Glutamatergic neuron (in vitro differentiated cells): ENCODE data around the gene NAV3. TPM values are rescaled to one million over a fixed set of nuclear protein-coding genes. Genes with fewer than 3 reads are reported as not detected.

Source experiments
- DNase-seq: peaks from one replicate; pipeline ENCODE4 v3.0.0; 2022
- H3K27ac Mint-ChIP-seq: one replicate; pipeline ENCODE4 v1.8.0; 2020; ENCODE audit warnings: mild to moderate bottlenecking, mixed read lengths, inconsistent platforms; ENCODE audit not compliant: unreplicated experiment
- H3K27me3 Mint-ChIP-seq: one replicate; pipeline ENCODE4 v1.8.0; 2020; ENCODE audit warnings: mild to moderate bottlenecking, moderate library complexity, mixed read lengths, inconsistent platforms; ENCODE audit not compliant: unreplicated experiment
- H3K36me3 Mint-ChIP-seq: one replicate; pipeline ENCODE4 v1.8.0; 2020; ENCODE audit warnings: mild to moderate bottlenecking, mixed read lengths, inconsistent platforms; ENCODE audit not compliant: unreplicated experiment
- H3K4me1 Mint-ChIP-seq: one replicate; pipeline ENCODE4 v1.8.0; 2020; ENCODE audit warnings: mild to moderate bottlenecking, low read depth, mixed read lengths, inconsistent platforms; ENCODE audit not compliant: unreplicated experiment
- H3K4me3 Mint-ChIP-seq: one replicate; pipeline ENCODE4 v1.8.0; 2020; ENCODE audit warnings: mild to moderate bottlenecking, mixed read lengths, inconsistent platforms; ENCODE audit not compliant: unreplicated experiment
- H3K9me3 Mint-ChIP-seq: one replicate; pipeline ENCODE4 v1.8.0; 2020; ENCODE audit warnings: mild to moderate bottlenecking, moderate library complexity, mixed read lengths, inconsistent platforms; ENCODE audit not compliant: unreplicated experiment
- total RNA-seq: library from RNA; stranded (reverse); fragmentation: NEBNext Ultra II Directional; extraction: Animal tissue kit (Norgen Biotek cat#: 25700); gene quantifications from one replicate; pipeline ENCODE4 v1.2.1, GENCODE V29; 2021; ENCODE audit not compliant: unreplicated experiment
- TF ChIP-seq, protein P1 (sequence below): fragments of 200-600 bp; sonication (generic); IDR thresholded peaks from one replicate; pipeline ENCODE4 v1.5.0; 2021; ENCODE audit not compliant: partially characterized antibody, unreplicated experiment

Gene NAV3
- total RNA-seq, 1 donor from 2014 or later, result 13.6 TPM

DNA sequence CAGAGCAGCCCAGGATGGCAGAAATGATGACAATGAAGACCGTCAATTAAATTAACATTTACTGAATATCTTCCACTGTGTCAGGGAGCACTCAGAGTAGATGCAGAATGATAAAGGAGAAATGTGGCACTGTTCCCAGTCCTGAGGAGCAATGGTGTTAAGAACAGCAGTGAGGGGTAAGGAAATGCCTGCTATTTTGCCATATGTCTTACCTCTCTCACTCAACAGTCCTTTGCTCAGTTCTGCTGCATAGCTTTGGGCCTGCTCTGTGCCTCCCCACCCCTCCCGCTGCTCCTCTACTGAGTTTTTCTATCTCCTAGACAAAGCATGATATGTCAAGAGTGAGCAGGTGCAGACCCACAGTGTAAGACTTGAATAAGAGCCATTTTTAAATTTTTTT, 318.8 kb downstream of the NAV3 start:
- TF ChIP-seq, protein P1, sequence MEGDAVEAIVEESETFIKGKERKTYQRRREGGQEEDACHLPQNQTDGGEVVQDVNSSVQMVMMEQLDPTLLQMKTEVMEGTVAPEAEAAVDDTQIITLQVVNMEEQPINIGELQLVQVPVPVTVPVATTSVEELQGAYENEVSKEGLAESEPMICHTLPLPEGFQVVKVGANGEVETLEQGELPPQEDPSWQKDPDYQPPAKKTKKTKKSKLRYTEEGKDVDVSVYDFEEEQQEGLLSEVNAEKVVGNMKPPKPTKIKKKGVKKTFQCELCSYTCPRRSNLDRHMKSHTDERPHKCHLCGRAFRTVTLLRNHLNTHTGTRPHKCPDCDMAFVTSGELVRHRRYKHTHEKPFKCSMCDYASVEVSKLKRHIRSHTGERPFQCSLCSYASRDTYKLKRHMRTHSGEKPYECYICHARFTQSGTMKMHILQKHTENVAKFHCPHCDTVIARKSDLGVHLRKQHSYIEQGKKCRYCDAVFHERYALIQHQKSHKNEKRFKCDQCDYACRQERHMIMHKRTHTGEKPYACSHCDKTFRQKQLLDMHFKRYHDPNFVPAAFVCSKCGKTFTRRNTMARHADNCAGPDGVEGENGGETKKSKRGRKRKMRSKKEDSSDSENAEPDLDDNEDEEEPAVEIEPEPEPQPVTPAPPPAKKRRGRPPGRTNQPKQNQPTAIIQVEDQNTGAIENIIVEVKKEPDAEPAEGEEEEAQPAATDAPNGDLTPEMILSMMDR, result no peak
- H3K4me3 Mint-ChIP-seq, result no peak overlapping the region
- H3K27me3 Mint-ChIP-seq, result peaks cover 2% of the 10 kb centered on the region
- H3K36me3 Mint-ChIP-seq, result no peaks in the 10 kb centered on the region
- no peak for DNase-seq
- peak overlapping the region; percentile 72 for H3K27ac Mint-ChIP-seq
- no peaks in the 10 kb centered on the region for H3K9me3 Mint-ChIP-seq
- H3K4me1 Mint-ChIP-seq, result peaks cover 17% of the 10 kb centered on the region

DNA sequence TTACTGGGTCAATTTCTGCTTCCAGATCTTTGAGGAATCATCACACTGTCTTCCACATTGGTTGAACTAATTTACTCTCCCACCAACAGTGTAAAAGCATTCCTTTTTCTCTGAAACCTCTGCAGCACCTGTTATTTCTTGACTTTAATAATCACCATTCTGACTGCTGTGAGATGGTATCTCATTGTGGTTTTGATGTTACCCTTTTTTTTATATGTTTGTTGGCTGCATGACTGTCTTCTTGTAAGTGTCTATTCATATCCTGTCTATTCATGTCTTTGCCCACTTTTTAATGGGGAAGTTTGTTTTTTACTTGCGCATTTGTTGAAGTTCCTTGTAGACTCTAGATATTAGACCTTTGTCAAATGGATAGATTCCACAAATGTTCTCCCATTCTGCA, 324.9 kb downstream of the NAV3 start:
- no peak overlapping the region for H3K27ac Mint-ChIP-seq
- TF ChIP-seq, protein P1, result no peak
- no peaks in the 10 kb centered on the region for H3K27me3 Mint-ChIP-seq
- H3K4me3 Mint-ChIP-seq, result no peak overlapping the region
- no peak for DNase-seq
- H3K4me1 Mint-ChIP-seq, result peaks cover 6% of the 10 kb centered on the region
- no peaks in the 10 kb centered on the region for H3K36me3 Mint-ChIP-seq
- H3K9me3 Mint-ChIP-seq, result no peaks in the 10 kb centered on the region

DNA sequence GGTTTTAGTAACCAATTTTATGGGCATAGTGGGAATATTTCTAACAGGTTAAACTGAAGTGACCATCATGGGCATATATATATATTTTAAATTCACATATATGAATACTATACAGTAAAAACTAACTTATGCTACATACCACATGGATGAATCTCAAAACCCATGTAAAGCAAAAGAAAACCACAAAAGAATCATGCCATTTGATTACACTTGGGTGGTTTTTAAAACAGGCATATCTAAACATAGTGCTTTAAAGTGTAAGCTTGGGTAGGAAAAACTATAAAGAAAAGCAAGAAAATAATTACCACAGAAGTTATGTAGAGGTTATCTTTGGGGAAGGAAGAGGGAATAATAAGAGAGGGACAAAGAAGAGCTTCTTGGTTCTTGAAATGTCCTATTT, 326.1 kb downstream of the NAV3 start:
- TF ChIP-seq, protein P1, result no peak
- Mint-ChIP-seq H3K27me3 (no peaks in the 10 kb centered on the region), H3K4me1 (peaks cover 2% of the 10 kb centered on the region), H3K36me3 (no peaks in the 10 kb centered on the region), H3K27ac (no peak overlapping the region), H3K4me3 (no peak overlapping the region), H3K9me3 (no peaks in the 10 kb centered on the region)
- DNase-seq, result no peak

DNA sequence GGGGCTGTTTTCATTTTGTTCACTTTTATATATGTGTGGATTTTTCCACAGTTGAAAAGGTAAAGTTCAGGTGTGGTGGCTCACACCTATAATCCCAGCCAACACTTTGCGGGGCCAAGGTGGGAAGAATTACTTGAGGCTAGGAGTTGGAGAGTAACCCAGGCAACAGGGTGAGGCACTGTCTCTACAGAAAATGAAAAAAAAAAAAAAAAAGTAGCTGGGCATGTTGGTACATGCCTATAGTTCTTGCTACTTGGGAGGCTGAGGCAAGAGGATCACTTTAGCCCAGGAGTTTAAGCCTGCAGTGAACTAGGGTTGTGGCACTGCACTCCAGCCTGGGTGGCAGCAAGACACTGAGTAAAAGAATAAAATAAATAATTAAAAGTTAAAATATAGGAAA, 326.5 kb downstream of the NAV3 start:
- Mint-ChIP-seq H3K27me3 (no peaks in the 10 kb centered on the region), H3K9me3 (no peaks in the 10 kb centered on the region), H3K4me1 (peaks cover 2% of the 10 kb centered on the region), H3K36me3 (no peaks in the 10 kb centered on the region), H3K4me3 (no peak overlapping the region), H3K27ac (no peak overlapping the region)
- TF ChIP-seq, protein P1, result no peak
- DNase-seq, result no peak

- no peaks in the 10 kb centered on the region for H3K36me3 Mint-ChIP-seq
- DNase-seq, result no peak
- H3K27ac Mint-ChIP-seq, result no peak overlapping the region
- H3K27me3 Mint-ChIP-seq, result no peaks in the 10 kb centered on the region
- no peaks in the 10 kb centered on the region for H3K4me1 Mint-ChIP-seq
- no peak overlapping the region for H3K4me3 Mint-ChIP-seq
- no peaks in the 10 kb centered on the region for H3K9me3 Mint-ChIP-seq
- TF ChIP-seq, protein P1, result no peak
Measured at GRCh38 chr12:78164154-78164553, 333.5 kb downstream of the NAV3 start.
